Left ventricle myocardium inferior (tissue), 1 donor: ENCODE measurements around the gene ADAM19. TPM values are rescaled to one million over a fixed set of nuclear protein-coding genes. Genes with fewer than 3 reads are reported as not detected.

ENCODE experiments used
- DNase-seq: peaks from one replicate; pipeline ENCODE4 v3.0.0-alpha.2; 2020
- H3K27ac ChIP-seq: fragments of 200-600 bp; replicated peaks from 2 replicates; pipeline ENCODE4 v1.8.0; 2021
- H3K27me3 ChIP-seq: fragments of 200-600 bp; 2 replicates; pipeline ENCODE4 v1.8.0; 2021; ENCODE audit warnings: low read depth
- H3K36me3 ChIP-seq: fragments of 200-600 bp; 2 replicates; pipeline ENCODE4 v1.8.0; 2021
- H3K4me1 ChIP-seq: fragments of 200-600 bp; 2 replicates; pipeline ENCODE4 v1.8.0; 2021
- H3K4me3 ChIP-seq: fragments of 200-600 bp; 2 replicates; pipeline ENCODE4 v1.8.0; 2021; ENCODE audit warnings: mild to moderate bottlenecking, moderate library complexity
- H3K9me3 ChIP-seq: fragments of 200-600 bp; replicated peaks from 2 replicates; pipeline ENCODE4 v1.8.0; 2021
- CTCF ChIP-seq: fragments of 200-600 bp; IDR thresholded peaks from 2 replicates; pipeline ENCODE4 v1.8.0; 2021; ENCODE audit warnings: antibody characterized with exemption, mild to moderate bottlenecking, borderline replicate concordance
- intact Hi-C: fragments of 100-400 bp; cut with micrococcal nuclease; formaldehyde crosslinking; loops from one replicate; pipeline ENCODE4 v1.11.0; 2022
- total RNA-seq: library from RNA; stranded (reverse); fragmentation: NEBNext Ultra II Directional; extraction: Animal tissue kit (Norgen Biotek cat#: 25700); gene quantifications from one replicate; pipeline ENCODE4 v1.2.1, GENCODE V29; 2021
- donor health status: DM: no; HTN: yes; CAD: no; lungs with severe emphysema.

Gene ADAM19
- total RNA-seq, 1 donor from 2014 or later: 17.7 TPM

- H3K4me1 ChIP-seq: peaks cover 94% of the 10 kb centered on the region
- H3K36me3 ChIP-seq: peaks cover 3% of the 10 kb centered on the region
- intact Hi-C loops: no loop called here
- TF ChIP-seq CTCF: no peak
- H3K9me3 ChIP-seq: no peaks in the 10 kb centered on the region
- peak overlapping the region; percentile 70 for H3K27ac ChIP-seq
- no peaks in the 10 kb centered on the region for H3K27me3 ChIP-seq
- H3K4me3 ChIP-seq: no peak overlapping the region
- DNase-seq: no peak
Observed at GRCh38 chr5:157542282-157543000, 33.1 kb downstream of the ADAM19 start.

- intact Hi-C loops: no loop called here
- H3K9me3 ChIP-seq: no peaks in the 10 kb centered on the region
- H3K27ac ChIP-seq: peak overlapping the region; percentile 70
- H3K36me3 ChIP-seq: peaks cover 11% of the 10 kb centered on the region
- no peaks in the 10 kb centered on the region for H3K27me3 ChIP-seq
- peaks cover 90% of the 10 kb centered on the region for H3K4me1 ChIP-seq
- DNase-seq: no peak
- no peak for TF ChIP-seq CTCF
- peak overlapping the region; percentile 32 for H3K4me3 ChIP-seq
Observed at GRCh38 chr5:157541447-157542118, 34.0 kb downstream of the ADAM19 start.

GRCh38 chr5:157540707-157541446 lies 34.7 kb downstream of the ADAM19 start:
- Histone ChIP-seq H3K27me3 (no peaks in the 10 kb centered on the region), H3K27ac (peak overlapping the region; percentile 70), H3K4me3 (peak overlapping the region; percentile 32), H3K9me3 (no peaks in the 10 kb centered on the region), H3K4me1 (peaks cover 90% of the 10 kb centered on the region), H3K36me3 (peaks cover 14% of the 10 kb centered on the region)
- intact Hi-C loops: no loop called here
- TF ChIP-seq CTCF: no peak
- peak; percentile 58 for DNase-seq

- H3K36me3 ChIP-seq: peaks cover 14% of the 10 kb centered on the region
- no peaks in the 10 kb centered on the region for H3K9me3 ChIP-seq
- H3K4me3 ChIP-seq: no peak overlapping the region
- no peak for DNase-seq
- H3K4me1 ChIP-seq: peaks cover 90% of the 10 kb centered on the region
- peak overlapping the region; percentile 70 for H3K27ac ChIP-seq
- no peak for TF ChIP-seq CTCF
- no peaks in the 10 kb centered on the region for H3K27me3 ChIP-seq
- intact Hi-C loops: no loop called here
Observed at GRCh38 chr5:157540124-157540523, 35.5 kb downstream of the ADAM19 start.

- Histone ChIP-seq H3K9me3 (no peaks in the 10 kb centered on the region), H3K27ac (peak overlapping the region; percentile 70), H3K36me3 (peaks cover 14% of the 10 kb centered on the region), H3K4me3 (no peak overlapping the region), H3K4me1 (peaks cover 90% of the 10 kb centered on the region), H3K27me3 (no peaks in the 10 kb centered on the region)
- TF ChIP-seq CTCF: no peak
- intact Hi-C loops: no loop called here
- no peak for DNase-seq
Observed at GRCh38 chr5:157539503-157540022, 36.0 kb downstream of the ADAM19 start.
